Thoracic aorta (tissue), 2 donors: Measurements from ENCODE around the gene TBC1D9B. TPM values are rescaled to one million over a fixed set of nuclear protein-coding genes. Genes with fewer than 3 reads are reported as not detected.

ENCODE experiments used
- ATAC-seq: fragments of 150-250 bp; one replicate; pipeline ENCODE4 v1.8.0; 2017; ENCODE audit warnings: low read depth; ENCODE audit not compliant: insufficient number of reproducible peaks, low FRiP score
- DNase-seq: peaks from one replicate; pipeline ENCODE4 v3.0.0-alpha.2; 2020; ENCODE audit warnings: low spot score
- H3K27ac ChIP-seq, 2 donors: fragments of 200-600 bp; sonication (generic); 1 replicate in 1 of 2; 2 replicates in 1 of 2; pipeline ENCODE4 v1.5.1; 2016; ENCODE audit warnings: mild to moderate bottlenecking in 2 of 2, moderate library complexity in 2 of 2
- H3K27me3 ChIP-seq: fragments of 200-600 bp; sonication (generic); replicated peaks from 2 replicates; pipeline ENCODE4 v1.6.0; 2016; ENCODE audit warnings: mild to moderate bottlenecking; ENCODE audit not compliant: insufficient read depth
- H3K36me3 ChIP-seq: fragments of 200-600 bp; sonication (generic); one replicate; pipeline ENCODE4 v1.5.1; 2016
- H3K4me1 ChIP-seq, 2 donors: fragments of 200-600 bp; sonication (generic); 1 replicate in 1 of 2; 2 replicates in 1 of 2; pipeline versions ENCODE4 v1.5.1 to v1.6.0; 2016; ENCODE audit warnings: low read depth in 2 of 2, mild to moderate bottlenecking in 1 of 2; ENCODE audit not compliant: control insufficient read depth in 1 of 2
- H3K4me3 ChIP-seq: fragments of 200-600 bp; sonication (generic); 2 replicates; pipeline ENCODE4 v1.5.1; 2016; ENCODE audit warnings: mild to moderate bottlenecking
- H3K9me3 ChIP-seq: fragments of 200-600 bp; sonication (generic); 2 replicates; pipeline ENCODE4 v1.5.1; 2016
- total RNA-seq, 2 donors: library from RNA; depleted of rRNA; stranded (reverse); fragments of >200 nt; gene quantifications; one replicate each; pipeline versions ENCODE4 v1.1.0 to v1.2.3, GENCODE V29; 2016
- TF ChIP-seq, protein P1 (sequence below): fragments of 200-600 bp; sonication (generic); IDR thresholded peaks from one replicate; pipeline ENCODE4 v1.5.1; 2019; ENCODE audit warnings: antibody characterized with exemption

Gene TBC1D9B
- total RNA-seq, 2 donors from 2014 or later = 91.9 to 104 TPM

DNA sequence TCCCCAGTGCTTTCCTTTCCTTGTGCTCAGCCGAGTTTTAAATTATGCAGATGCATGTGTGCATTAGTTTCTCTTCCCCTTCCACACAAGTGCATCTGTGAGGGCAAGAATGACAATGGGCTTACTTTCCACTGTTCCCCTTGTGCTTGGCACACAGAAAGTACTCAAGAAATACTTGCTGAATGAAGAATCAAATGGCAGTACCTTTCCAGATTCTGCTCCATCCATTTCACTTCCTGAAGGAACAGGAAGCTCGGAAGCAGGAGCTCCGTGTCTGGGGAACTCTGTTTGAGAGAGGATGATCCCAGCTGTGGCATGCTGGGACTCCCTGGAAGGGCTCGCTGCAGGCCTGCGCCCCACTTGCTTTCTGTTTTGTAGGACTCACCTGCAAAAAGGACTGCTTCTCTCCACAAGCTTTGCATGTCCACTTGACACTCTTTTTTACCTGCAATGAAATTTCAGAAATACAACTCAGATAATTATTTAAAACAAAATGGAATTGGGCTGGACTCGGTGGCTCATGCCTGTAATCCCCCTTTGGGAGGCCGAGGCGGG lies 54.6 kb downstream of the TBC1D9B start:
- DNase-seq (no peak), ATAC-seq (no peak)
- H3K4me3 ChIP-seq = no peak overlapping the region
- no peak overlapping the region for H3K27ac ChIP-seq
- H3K9me3 ChIP-seq = no peaks in the 10 kb centered on the region
- no peaks in the 10 kb centered on the region for H3K27me3 ChIP-seq
- TF ChIP-seq, protein P1, sequence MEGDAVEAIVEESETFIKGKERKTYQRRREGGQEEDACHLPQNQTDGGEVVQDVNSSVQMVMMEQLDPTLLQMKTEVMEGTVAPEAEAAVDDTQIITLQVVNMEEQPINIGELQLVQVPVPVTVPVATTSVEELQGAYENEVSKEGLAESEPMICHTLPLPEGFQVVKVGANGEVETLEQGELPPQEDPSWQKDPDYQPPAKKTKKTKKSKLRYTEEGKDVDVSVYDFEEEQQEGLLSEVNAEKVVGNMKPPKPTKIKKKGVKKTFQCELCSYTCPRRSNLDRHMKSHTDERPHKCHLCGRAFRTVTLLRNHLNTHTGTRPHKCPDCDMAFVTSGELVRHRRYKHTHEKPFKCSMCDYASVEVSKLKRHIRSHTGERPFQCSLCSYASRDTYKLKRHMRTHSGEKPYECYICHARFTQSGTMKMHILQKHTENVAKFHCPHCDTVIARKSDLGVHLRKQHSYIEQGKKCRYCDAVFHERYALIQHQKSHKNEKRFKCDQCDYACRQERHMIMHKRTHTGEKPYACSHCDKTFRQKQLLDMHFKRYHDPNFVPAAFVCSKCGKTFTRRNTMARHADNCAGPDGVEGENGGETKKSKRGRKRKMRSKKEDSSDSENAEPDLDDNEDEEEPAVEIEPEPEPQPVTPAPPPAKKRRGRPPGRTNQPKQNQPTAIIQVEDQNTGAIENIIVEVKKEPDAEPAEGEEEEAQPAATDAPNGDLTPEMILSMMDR = no peak
- peaks cover 5 to 34% of the 10 kb centered on the region in 2 donors for H3K4me1 ChIP-seq
- peaks cover 43% of the 10 kb centered on the region for H3K36me3 ChIP-seq

DNA sequence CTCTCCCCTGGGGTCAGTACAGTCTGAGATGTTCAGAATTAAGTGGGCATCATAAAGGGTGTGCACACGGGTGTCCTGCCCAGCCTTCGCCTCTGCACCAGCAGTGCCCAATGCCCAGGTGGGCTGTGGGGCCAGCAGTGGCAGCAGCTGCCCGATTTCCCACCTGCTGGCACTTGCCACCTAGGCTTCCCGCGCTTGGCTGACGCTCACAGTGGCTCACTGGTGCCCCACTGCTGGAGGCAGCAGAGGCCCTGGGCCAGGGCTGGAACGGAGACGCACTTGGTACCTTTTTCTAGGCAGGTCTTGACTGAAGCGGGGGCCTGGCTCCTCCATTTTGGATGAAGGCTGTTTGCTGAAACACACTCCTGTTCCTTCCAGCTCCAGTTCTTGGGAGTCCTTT lies 66.1 kb downstream of the TBC1D9B start:
- H3K27ac ChIP-seq = no peak overlapping the region
- TF ChIP-seq, protein P1 = no peak
- peaks cover 44% of the 10 kb centered on the region for H3K36me3 ChIP-seq
- no peak for ATAC-seq
- no peak overlapping the region for H3K4me3 ChIP-seq
- H3K9me3 ChIP-seq = no peaks in the 10 kb centered on the region
- no peaks in the 10 kb centered on the region for H3K27me3 ChIP-seq
- no peaks in the 10 kb centered on the region for H3K4me1 ChIP-seq
- DNase-seq = no peak

DNA sequence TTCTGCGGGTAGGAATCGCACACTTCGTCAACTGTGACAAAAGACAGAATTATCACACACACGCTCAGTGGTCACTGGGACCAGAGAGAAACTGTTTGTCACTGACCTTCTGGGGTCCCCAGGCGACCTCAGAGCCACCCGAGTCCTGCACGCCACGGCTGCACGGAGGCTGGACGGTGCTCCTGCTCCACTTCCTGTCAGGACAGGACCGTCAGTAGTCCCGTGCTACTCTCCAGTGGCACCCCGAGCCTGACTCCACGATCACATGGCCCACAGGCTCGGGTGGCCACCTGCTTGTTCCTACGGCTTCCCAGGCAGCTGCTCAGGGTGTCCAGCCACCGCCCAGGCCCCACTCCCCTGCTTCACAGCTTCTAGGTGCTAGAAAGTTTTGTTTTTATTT lies 66.9 kb downstream of the TBC1D9B start:
- ATAC-seq (no peak), DNase-seq (no peak)
- no peak overlapping the region for H3K4me3 ChIP-seq
- TF ChIP-seq, protein P1 = no peak
- no peaks in the 10 kb centered on the region for H3K27me3 ChIP-seq
- H3K36me3 ChIP-seq = peaks cover 47% of the 10 kb centered on the region
- H3K27ac ChIP-seq = no peak overlapping the region
- no peaks in the 10 kb centered on the region for H3K4me1 ChIP-seq
- no peaks in the 10 kb centered on the region for H3K9me3 ChIP-seq

DNA sequence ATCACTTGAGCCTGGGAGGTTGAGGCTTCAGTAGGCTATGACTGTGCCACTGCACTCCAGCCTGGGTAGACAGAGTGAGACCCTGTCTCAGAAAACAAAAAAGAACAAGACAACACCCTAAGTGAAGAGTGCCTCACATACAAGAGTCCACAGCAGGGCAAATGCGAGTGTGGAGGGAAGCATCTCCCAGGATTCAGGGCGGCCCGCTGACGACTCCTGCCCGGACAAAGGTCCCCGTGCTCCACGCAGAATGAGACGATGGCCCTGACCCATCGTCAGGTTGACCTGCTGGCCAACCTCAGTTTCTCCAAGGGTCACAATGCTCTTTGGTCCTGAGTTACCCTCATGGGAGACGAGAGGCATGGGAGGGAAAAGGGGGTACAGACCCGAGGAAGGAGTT lies 67.4 kb downstream of the TBC1D9B start:
- Histone ChIP-seq H3K4me3 (no peak overlapping the region), H3K27ac (no peak overlapping the region), H3K36me3 (peaks cover 47% of the 10 kb centered on the region), H3K27me3 (no peaks in the 10 kb centered on the region), H3K9me3 (no peaks in the 10 kb centered on the region), H3K4me1 (no peaks in the 10 kb centered on the region)
- ATAC-seq (no peak), DNase-seq (no peak)
- TF ChIP-seq, protein P1 = no peak

DNA sequence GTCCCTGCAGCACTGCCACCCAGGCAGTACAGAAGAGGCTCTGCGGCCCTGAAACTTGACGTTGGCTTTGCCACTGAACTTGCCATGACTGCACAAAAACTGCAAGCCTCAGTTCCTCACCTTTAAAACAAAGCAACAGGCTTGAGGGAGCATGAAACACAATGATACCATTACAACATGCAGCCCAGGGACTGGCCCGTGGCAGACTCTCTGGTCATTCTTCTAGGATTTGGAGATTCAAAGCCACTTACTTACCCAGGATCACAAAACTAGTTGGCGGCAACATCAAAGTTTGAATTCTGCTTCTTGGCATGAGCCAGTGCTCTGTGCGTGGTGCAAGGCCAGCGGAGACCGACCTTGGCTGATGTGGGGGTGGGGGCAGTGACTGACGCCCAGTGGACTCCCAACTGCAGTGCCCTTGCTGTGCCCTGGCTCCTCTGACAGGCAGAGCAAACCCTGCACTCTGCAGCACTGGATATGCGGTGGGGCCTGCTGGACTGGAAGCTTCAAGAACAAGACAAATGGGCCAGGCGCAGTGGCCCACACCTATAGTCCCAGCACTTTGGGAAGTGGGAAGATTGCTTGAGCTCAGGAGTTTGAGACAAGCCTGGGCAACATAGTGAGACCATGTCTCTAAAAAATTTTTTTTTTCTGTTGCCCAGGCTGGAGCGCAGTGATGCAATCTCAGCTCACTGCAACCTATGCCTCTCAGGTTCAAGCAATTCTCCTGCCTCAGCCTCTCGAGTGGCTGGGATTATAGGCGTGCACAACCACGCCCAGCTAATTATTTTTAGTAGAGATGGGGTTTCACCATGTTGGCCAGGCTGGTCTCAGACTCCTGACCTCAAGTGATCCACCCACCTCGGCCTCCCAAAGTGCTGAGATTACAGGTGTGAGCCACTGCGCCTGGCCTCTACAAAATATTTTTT lies 68.1 kb downstream of the TBC1D9B start:
- Histone ChIP-seq H3K4me1 (no peaks in the 10 kb centered on the region), H3K27ac (no peak overlapping the region), H3K9me3 (no peaks in the 10 kb centered on the region), H3K4me3 (no peak overlapping the region), H3K36me3 (peaks cover 47% of the 10 kb centered on the region), H3K27me3 (no peaks in the 10 kb centered on the region)
- ATAC-seq (no peak), DNase-seq (no peak)
- TF ChIP-seq, protein P1 = no peak
